ENCODE data around the gene ANKRD16.

DNA sequence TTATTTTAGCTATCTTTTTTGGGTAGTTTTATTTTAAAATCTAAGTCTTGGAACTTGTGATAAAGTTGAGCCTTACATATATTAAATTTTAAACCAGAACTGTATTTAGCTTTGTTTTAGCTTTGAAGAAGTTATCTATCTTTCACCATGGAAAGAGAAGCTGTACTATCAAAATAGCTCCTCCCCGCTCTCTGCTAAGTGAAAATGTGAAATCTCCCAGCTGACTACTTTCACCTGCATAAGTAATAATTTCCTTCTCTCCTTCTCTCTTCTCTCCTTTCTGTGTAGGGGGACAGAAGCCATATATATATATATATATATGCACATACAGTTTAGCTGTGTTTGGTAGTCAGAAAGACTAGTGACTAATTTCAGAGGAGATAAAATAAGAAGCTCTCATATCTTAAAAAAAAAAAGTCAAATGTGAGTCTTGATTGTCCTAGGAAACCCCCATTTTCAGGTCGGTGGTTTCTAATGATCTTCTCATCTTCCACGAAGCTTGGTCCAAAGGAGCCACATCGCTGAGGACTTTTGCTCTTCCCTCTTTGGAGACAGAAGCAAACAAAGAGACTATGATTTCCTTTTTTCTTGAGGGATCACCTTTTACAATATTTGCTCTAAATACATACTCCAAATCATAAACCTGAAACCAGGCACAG is 45.9 kb downstream of the ANKRD16 start:
- TF ChIP-seq CTCF (IDR thresholded peaks at IDR 0.05) (no peak), POLR2A (IDR thresholded peaks at IDR 0.05) (no peak)
